Lung (tissue), 12 donors: ENCODE data around the gene CPSF3. TPM values are rescaled to one million over a fixed set of nuclear protein-coding genes. Genes with fewer than 3 reads are reported as not detected.

Experiments used
- ATAC-seq: fragments of 200-7000 bp; cut with Tn5 transposase; one replicate; pipeline ENCODE4 v1.9.1; 2020; ENCODE audit warnings: moderate number of reproducible peaks; ENCODE audit not compliant: insufficient read depth, low FRiP score
- DNase-seq, 3 donors: peaks; one replicate each; pipeline ENCODE4 v3.0.0-alpha.2; 2013 to 2017
- H3K27ac ChIP-seq, 2 donors: one replicate each; pipeline ENCODE4 v1.5.1; 2013; ENCODE audit warnings: mild to moderate bottlenecking in 2 of 2, moderate library complexity in 2 of 2, control low read depth in 1 of 2, inconsistent platforms in 1 of 2, low read depth in 1 of 2, low read length in 1 of 2
- H3K27me3 ChIP-seq, 3 donors: one replicate each; pipeline ENCODE4 v1.5.1; 2013; ENCODE audit warnings: low read length in 2 of 3; ENCODE audit not compliant: control insufficient read depth in 3 of 3, insufficient read depth in 3 of 3
- H3K36me3 ChIP-seq, 4 donors: one replicate each; pipeline ENCODE4 v1.5.1; 2013; ENCODE audit warnings: low read length in 4 of 4, mild to moderate bottlenecking in 1 of 4, moderate library complexity in 1 of 4; ENCODE audit not compliant: control insufficient read depth in 4 of 4, insufficient read depth in 4 of 4
- H3K4me1 ChIP-seq, 5 donors: one replicate each; pipeline ENCODE4 v1.5.1; 2013; ENCODE audit warnings: low read length in 5 of 5, mild to moderate bottlenecking in 2 of 5, moderate library complexity in 1 of 5; ENCODE audit not compliant: control insufficient read depth in 5 of 5, insufficient read depth in 5 of 5
- H3K4me3 ChIP-seq: one replicate; pipeline ENCODE4 v1.5.1; 2013; ENCODE audit warnings: mild to moderate bottlenecking, control low read depth, moderate library complexity
- H3K9ac ChIP-seq, 2 donors: one replicate each; pipeline ENCODE4 v1.5.1; 2013; ENCODE audit warnings: low read length in 2 of 2, control low read depth in 1 of 2; ENCODE audit not compliant: insufficient read depth in 1 of 2
- H3K9me3 ChIP-seq, 4 donors: one replicate each; pipeline ENCODE4 v1.5.1; 2013; ENCODE audit warnings: low read length in 3 of 4, mild to moderate bottlenecking in 1 of 4, moderate library complexity in 1 of 4; ENCODE audit not compliant: control insufficient read depth in 4 of 4, insufficient read depth in 3 of 4
- WGBS, 2 donors: extraction: QIAGEN DNeasy Blood & Tissue Kit; methylation state at CpG; one replicate each; pipeline ENCODE4 v1.1.7; 2013; 5-methylcytosine and 5-hydroxymethylcytosine counted together
- polyA plus RNA-seq, 2 donors: library from polyadenylated mRNA; stranded (reverse); fragments of 200-250 nt; gene quantifications; one replicate each; pipeline ENCODE4 v1.2.1, GENCODE V29; 2013
- total RNA-seq, 2 donors: library from RNA; depleted of rRNA in 1 of 2; stranded (reverse); fragments of >200 nt in 1 of 2; gene quantifications; one replicate each; pipeline ENCODE4 v1.2.1, GENCODE V29; 2014 to 2021
- TF ChIP-seq, protein P1 (sequence below): IDR thresholded peaks from 2 replicates; pipeline ENCODE4 v1.5.1; 2012; ENCODE audit warnings: mild to moderate bottlenecking; ENCODE audit errors: control extremely low read depth, extremely low read depth
- donor health status: control.
- donor health status: control.
- donor health status: Bipolar disorder and iron deficiency.
- donor health status: healthy.
- donor health status: DM: yes; HTN: yes; CAD: no.

CPSF3 gene
- total and polyA plus RNA-seq, 4 donors, result 15.6 to 25.9 (median 20.8) TPM

DNA sequence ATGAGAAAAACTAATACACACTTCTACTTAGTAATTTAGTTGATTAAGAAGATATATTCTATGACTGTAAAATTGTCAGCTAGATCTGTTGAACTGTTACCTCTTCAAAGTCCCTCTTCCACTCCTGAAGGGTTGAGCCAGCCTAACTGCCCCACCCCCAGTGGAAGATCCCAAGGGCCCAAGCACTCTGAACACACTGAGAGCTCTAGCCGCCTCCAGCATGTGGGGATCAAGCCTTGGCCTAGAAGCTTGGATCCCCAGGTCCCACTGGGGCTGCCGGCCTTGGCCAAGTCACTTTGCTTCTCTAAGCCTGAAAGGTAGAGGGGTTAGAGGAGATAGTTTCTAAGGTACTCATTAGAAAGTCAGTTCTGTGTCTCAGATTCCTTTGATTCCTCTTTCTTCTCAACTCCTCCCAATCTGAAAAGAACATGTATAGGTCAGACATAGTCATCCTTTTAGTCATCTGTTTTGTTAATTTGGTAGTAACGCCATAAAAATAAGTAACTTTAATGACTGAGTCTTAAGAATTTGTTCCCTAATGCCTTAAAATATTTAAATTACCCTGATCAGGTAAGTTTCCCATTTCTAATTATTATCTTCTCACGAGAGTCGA lies 5.6 kb downstream of the CPSF3 start:
- no peak for ATAC-seq
- WGBS, 2 donors, result 83 to 90% methylated on average over 5 of the region's 5 CpGs
- TF ChIP-seq, protein P1, sequence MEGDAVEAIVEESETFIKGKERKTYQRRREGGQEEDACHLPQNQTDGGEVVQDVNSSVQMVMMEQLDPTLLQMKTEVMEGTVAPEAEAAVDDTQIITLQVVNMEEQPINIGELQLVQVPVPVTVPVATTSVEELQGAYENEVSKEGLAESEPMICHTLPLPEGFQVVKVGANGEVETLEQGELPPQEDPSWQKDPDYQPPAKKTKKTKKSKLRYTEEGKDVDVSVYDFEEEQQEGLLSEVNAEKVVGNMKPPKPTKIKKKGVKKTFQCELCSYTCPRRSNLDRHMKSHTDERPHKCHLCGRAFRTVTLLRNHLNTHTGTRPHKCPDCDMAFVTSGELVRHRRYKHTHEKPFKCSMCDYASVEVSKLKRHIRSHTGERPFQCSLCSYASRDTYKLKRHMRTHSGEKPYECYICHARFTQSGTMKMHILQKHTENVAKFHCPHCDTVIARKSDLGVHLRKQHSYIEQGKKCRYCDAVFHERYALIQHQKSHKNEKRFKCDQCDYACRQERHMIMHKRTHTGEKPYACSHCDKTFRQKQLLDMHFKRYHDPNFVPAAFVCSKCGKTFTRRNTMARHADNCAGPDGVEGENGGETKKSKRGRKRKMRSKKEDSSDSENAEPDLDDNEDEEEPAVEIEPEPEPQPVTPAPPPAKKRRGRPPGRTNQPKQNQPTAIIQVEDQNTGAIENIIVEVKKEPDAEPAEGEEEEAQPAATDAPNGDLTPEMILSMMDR, result no peak

DNA sequence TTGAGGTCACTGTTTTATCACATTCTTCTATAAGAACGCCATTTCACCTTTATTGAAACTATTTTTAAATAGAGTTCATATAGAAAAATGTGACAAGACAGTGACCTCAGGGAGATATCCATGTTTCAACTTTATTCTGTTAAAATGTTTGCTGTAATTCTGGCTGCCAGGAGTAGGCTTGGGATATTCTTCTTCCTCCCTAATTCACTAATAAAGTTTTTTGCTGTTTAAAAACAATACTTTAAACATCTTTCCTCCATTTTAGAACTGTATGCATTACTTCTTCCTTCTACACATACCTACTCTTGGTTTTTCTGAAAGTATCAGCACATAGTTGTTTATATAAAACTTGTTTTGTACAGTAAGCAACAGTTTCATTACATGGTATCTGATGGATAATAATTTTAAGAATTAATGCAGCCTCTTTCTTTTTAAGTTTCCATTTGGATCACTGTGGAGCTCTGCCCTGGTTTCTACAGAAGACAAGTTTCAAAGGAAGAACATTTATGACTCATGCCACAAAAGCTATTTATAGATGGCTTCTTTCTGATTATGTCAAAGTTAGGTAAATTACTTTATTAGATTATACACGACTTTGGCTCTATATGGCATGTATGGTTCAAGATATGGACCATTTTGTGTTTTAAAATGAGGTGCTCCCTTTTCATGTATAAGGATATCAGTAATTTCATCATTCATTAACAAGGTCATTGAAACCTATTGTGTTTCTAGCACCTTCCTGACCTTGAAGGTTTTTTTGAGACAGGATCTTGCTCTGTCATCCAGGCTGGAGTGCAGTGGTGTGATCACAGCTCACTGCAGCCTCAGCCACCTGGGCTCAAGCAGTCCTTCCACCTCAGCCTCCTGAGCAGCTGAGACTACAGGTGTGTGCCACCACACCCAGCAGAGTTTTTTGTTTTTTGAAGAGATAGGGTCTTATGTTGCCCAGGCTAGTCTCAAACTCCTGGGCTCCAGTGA lies 7.2 kb downstream of the CPSF3 start:
- DNase-seq, result no peak
- no peaks in the 10 kb centered on the region for H3K27me3 ChIP-seq
- no peaks in the 10 kb centered on the region for H3K4me1 ChIP-seq
- no peak overlapping the region for H3K9ac ChIP-seq
- no peak for ATAC-seq
- WGBS, 2 donors, result 82 to 92% methylated on average over 2 of the region's 2 CpGs
- H3K9me3 ChIP-seq, result no peaks in the 10 kb centered on the region
- TF ChIP-seq, protein P1, result no peak
- no peak overlapping the region for H3K27ac ChIP-seq
- no peak overlapping the region for H3K4me3 ChIP-seq
- peaks cover 5 to 36% (median 19%) of the 10 kb centered on the region in 4 donors for H3K36me3 ChIP-seq

More for the DNA sequence above, 5.6 kb downstream of the CPSF3 start:
- Histone ChIP-seq H3K4me3 (no peak overlapping the region), H3K9me3 (no peaks in the 10 kb centered on the region), H3K27me3 (no peaks in the 10 kb centered on the region), H3K4me1 (peaks cover 0 to 14% (median 2%) of the 10 kb centered on the region in 5 donors), H3K36me3 (peaks cover 5 to 36% (median 15%) of the 10 kb centered on the region in 4 donors), H3K27ac (no peak overlapping the region), H3K9ac (no peak overlapping the region)
- no peak for DNase-seq

DNA sequence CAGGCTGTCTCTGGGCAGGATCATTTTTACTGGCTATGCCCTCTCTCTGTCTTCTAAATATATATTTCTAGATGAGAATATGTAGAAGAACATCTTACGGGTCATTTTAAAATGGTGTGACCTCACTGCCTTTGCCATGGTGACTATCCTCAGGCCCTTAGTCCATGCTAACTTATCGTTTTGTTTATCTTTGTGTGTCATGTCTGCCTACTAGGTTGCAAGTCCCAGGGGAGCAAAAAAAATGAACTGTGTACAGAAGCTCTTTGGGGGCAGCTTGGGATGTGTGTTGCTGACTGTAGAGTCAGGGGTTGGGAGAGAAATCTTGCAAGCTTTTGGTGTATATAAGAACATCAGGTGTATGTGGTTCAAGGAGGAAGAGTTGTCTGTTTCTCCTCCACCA lies 11.0 kb downstream of the CPSF3 start:
- H3K4me3 ChIP-seq, result no peak overlapping the region
- TF ChIP-seq, protein P1, result no peak
- 83 to 87% methylated on average over 2 of the region's 2 CpGs for WGBS, 2 donors
- no peaks in the 10 kb centered on the region for H3K9me3 ChIP-seq
- H3K27ac ChIP-seq, result no peak overlapping the region
- peaks cover 20 to 51% (median 27%) of the 10 kb centered on the region in 4 donors for H3K36me3 ChIP-seq
- DNase-seq (no peak), ATAC-seq (no peak)
- no peak overlapping the region for H3K9ac ChIP-seq
- H3K4me1 ChIP-seq, result no peaks in the 10 kb centered on the region
- H3K27me3 ChIP-seq, result no peaks in the 10 kb centered on the region
